ENCODE measurements around the gene ITCH.

ITCH gene

GRCh38 chr20:34560614-34561013 lies 197.5 kb downstream of the ITCH start:
- DNase-seq, result no peak

Data from NCI-H1436 treated with DMSO at 0.1 percent for 48 hours (cell line).